HG03354 (cell line): ENCODE results near the gene VEPH1.
"Not testable (repeated sequence)": the region's sequence is repeated elsewhere in the genome, so short reads cannot be mapped to it uniquely, and the experiment has no call there.

Experiments
- ATAC-seq: cut with Tn5 transposase; IDR thresholded peaks from one replicate; pipeline ENCODE4 v1.9.1; 2021; ENCODE audit warnings: mild to moderate bottlenecking; ENCODE audit not compliant: unreplicated experiment, poor library complexity, severe bottlenecking

Gene VEPH1

GRCh38 chr3:157369727-157370421 is 133.3 kb downstream of the VEPH1 start:
- ATAC-seq, result no peak

DNA sequence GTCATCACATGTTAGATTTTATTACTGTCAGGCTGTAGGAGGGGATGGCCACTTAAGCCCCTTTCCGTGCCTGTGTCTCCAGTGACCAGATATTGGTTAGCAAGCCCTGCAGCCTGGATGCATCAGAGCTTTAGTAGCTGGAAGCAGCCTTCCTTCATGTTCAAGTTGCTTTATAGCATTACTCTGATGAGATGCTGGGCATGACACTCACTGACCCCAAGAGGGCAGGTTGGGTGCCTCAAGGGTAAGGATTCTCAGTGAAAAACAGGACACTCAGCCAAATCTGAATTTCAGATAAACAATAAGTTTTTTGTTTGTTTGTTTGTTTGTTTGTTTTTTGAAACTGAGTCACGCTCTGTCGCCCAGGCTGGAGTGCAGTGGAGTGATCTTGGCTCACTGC is 135.0 kb downstream of the VEPH1 start:
- ATAC-seq, result no peak

GRCh38 chr3:157363393-157363792 is 139.8 kb downstream of the VEPH1 start:
- ATAC-seq, result no peak

DNA sequence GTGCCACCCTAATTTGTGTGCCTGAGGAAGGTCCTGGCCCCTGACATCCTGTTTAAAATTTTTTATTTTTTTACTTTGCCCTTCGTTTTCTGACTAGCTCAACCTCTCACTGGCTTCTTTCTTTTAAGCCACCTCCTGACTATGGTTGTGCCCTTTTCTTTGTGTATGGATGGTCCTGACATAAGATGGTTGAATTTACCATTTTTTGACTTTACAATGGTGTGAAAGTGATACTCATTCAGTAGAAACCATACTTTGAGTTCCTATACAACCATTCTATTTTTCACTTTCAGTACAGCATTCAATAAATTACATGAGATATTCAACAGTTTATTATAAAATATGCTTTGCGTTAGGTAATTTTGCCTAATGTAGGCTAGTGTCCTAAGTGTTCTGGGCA is 140.9 kb downstream of the VEPH1 start:
- no peak for ATAC-seq

- no peak for ATAC-seq
Measured at GRCh38 chr3:157360044-157360443, 143.2 kb downstream of the VEPH1 start.

DNA sequence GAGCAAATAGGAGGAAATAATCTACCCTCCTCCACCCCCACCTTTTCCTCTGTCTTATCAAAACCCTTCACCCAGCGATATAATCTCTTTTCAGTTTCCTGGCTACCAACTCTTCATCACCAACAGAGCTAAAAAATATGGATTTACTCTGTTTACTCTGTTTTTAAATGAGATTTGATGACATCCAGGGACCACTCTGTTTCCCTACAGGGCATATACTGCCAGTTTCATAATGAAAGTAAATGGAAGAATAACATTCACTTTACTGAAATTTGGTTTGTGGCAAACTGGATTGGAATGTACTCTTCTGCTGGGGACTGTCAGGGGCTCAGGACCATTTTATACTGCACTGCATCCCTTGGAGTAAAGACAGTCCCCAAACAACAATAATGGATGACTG is 146.7 kb downstream of the VEPH1 start:
- ATAC-seq, result no peak

GRCh38 chr3:157355276-157355675 is 147.9 kb downstream of the VEPH1 start:
- no peak for ATAC-seq

- peak; percentile 50 for ATAC-seq
Measured at GRCh38 chr3:157354722-157355121, 148.5 kb downstream of the VEPH1 start.

- ATAC-seq, result no peak
Measured at GRCh38 chr3:157354254-157354653, 149.0 kb downstream of the VEPH1 start.

- no peak for ATAC-seq
Measured at GRCh38 chr3:157353652-157354051, 149.6 kb downstream of the VEPH1 start.

GRCh38 chr3:157351981-157352380 is 151.2 kb downstream of the VEPH1 start:
- ATAC-seq, result no peak

- not testable (repeated sequence) for ATAC-seq
Measured at GRCh38 chr3:157350651-157351050, 152.6 kb downstream of the VEPH1 start.

DNA sequence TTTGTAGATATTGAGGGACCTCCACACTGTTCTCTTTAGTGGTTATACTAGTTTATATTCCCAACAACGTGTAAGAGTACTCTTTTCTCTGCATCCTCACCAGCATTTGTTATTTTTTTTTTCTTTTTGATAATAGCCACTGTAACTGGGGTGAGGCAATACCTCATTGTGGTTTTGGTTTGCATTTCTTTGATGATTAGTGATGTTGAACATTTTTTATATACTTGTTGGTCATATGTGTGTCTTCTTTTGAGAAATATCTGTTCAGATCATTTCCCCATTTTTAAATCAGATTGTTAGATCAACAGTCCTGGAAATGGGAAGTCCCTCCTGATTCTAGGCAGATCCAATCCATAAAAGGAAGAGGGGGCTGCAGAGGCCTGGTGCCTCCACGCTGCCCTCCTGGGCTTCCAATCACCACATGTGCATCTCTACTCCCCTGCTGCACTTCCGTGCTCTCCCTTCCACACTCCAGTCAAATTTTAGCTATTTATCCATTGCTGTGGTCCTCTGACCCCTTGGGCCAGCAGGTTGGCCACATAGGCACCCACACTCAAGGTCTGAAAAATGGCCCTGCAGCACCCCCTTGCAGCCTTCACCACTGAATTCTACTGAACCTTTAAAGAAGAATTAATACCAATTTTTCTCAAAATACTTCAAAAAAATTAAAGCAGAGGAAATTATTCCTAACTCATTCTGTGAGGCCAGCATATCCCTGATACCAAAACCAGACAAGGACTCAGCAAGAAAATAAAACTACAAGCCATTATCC is 154.7 kb downstream of the VEPH1 start:
- ATAC-seq, result not testable (repeated sequence)

GRCh38 chr3:157347577-157348303 is 155.5 kb downstream of the VEPH1 start:
- ATAC-seq, result no peak

GRCh38 chr3:157336252-157337009 is 166.8 kb downstream of the VEPH1 start:
- ATAC-seq, result no peak

DNA sequence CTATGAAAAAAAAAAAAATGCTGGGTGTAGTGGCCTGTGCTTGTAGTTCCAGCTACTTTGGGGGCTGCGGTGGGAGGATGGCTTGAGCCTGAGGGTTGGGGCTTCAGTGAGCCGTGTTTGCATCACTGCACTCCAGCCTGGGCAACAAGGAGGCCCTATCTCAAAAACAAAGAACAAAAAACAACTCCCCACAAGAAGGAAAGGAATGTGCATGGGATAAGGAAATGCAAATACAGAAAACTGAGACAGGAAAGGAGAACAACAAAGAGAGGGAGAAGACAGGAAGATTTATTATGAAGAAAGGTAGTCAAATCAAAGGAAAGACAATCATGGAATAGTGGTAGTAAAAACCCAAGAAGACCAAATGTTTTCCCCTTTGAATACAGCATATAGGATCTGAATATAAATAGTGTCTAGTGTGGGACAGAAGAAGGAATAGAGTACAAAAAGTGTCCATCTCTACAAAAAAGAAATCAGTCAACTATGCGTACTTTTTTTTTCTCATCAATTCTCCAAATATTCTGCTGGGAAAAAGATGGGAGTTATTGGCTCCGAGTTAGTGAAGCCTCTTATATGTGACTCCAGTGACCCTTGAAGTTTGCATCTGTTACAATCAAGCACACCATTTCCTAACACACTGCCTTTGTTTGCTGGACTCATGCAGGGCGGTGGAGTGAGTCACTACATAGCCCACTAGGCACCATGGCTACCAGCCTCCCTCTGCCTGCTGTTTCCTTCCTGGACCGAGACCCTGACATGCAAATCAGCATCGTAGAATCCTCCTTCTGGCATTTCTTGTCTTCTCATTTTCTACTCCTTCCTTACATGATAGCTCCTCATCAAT is 167.8 kb downstream of the VEPH1 start:
- ATAC-seq, result no peak

DNA sequence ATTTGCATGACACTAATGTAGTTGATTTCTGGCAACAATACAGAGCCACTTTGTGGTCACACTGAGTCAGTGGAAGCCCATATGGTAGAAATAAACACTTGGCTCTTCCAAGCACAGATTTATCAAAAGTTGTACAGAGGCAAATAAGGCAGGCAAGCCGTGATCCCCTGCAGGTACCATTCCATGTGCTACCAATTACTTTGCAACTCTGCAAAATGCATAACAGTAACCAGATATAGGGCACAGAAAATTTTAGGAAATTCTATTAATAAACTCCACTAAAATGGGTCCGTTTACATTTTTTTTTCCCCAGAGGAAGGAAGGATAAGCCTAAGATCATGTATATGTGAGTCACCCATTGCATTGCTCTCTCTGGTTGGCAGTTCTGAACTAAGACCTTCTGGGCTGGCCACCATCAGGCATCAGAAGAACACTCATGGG is 169.6 kb downstream of the VEPH1 start:
- no peak for ATAC-seq

DNA sequence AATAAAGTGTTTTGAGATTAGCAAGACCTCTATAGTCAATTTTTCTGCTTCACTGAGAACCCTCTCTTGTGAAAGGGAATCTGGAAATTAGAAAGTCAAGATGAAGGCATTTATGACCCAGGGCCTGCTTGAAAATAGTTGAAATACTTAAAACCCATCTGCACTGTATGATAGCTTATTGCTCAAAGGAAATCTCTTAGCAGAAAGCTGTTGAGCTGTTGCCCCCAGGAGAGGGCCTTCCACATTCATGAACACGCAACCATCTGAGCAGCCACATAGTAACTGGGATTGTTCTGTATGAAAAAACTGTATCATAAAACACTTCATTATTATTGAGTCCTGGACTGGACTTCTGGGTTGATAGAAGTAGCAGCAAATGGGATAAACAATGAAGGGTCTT is 173.0 kb downstream of the VEPH1 start:
- ATAC-seq, result no peak

DNA sequence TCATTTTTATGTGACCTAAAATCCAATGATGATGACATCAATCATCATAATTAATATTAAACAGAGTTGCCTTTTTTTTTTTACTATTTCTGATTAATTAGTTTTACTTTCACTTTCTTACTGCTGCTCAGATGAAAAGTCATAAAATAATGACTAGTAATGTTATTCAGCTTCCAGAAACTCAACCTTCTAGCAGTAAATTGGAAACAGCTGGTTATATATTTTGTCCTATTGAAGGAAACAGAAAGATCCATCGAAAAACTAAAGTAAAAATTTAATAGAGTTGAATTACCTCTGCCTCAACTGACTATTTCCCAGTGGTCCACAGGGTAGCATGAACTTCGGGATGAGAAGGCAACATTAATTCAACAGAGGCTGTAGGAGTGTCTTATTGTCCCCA is 173.7 kb downstream of the VEPH1 start:
- no peak for ATAC-seq
